Measurements from ENCODE around the gene NYNRIN. TPM values are rescaled to one million over a fixed set of nuclear protein-coding genes. Genes with fewer than 3 reads are reported as not detected.

NYNRIN gene
- total and polyA plus RNA-seq, 2 of the 8 experiments (the other 6 are each of a cell fraction or from before 2014, with no cell fraction given): 15.2 to 18.3 TPM

- Histone ChIP-seq H3K4ac (replicated peaks; ENCODE audit: insufficient read length, low read depth, low read length) (no peak overlapping the region), H4K20me1 (replicated peaks in 1 of 2; ENCODE audit: control insufficient read depth in 1 of 2, insufficient read depth in 2 of 2, low read length in 2 of 2) (peaks cover 0 to 3% of the 10 kb centered on the region in 2 experiments), H3K27me3 (replicated peaks in 1 of 4; ENCODE audit: control insufficient read depth in 3 of 4, extremely low read depth in 1 of 4, insufficient read depth in 3 of 4, low read length in 3 of 4) (no peaks in the 10 kb centered on the region), H2BK12ac (ENCODE audit: low read depth, low read length) (no peak overlapping the region), H3K79me2 (ENCODE audit: control insufficient read depth in 1 of 2, insufficient read depth in 2 of 2, low read length in 2 of 2) (no peaks in the 10 kb centered on the region), H2BK120ac (replicated peaks; ENCODE audit: low read depth, low read length) (no peak overlapping the region), H3K9ac (replicated peaks in 1 of 4; ENCODE audit: extremely low read depth in 1 of 4, low read depth in 3 of 4, low read length in 3 of 4) (no peak overlapping the region; a peak in 1 of 7 replicates), H2BK20ac (ENCODE audit: low read length) (no peak overlapping the region), H3K36me3 (ENCODE audit: control insufficient read depth in 2 of 4, insufficient read depth in 4 of 4, low read length in 3 of 4) (peaks cover 3 to 11% (median 6%) of the 10 kb centered on the region in 4 experiments; a peak in 5 of 8 replicates), H4K8ac (ENCODE audit: extremely low read depth, insufficient read depth, low read length) (no peak overlapping the region), H3K27ac (ENCODE audit: low read depth, low read length) (no peak overlapping the region), H3K4me2 (ENCODE audit: insufficient read depth in 1 of 2, low read depth in 2 of 2, low read length in 2 of 2) (no peak overlapping the region), H2BK5ac (ENCODE audit: low read depth, low read length) (no peak overlapping the region; the same call in 1 of the 2 replicates), H3K9me3 (ENCODE audit: insufficient read depth in 2 of 2, low read depth in 1 of 2, low read length in 1 of 2) (no peaks in the 10 kb centered on the region), H4K5ac (ENCODE audit: insufficient read length, low read depth, low read length) (no peak overlapping the region), H3K18ac (ENCODE audit: extremely low read depth, low read length) (no peak overlapping the region), H2AFZ (ENCODE audit: low read length) (no peak overlapping the region), H3K79me1 (ENCODE audit: low read depth, low read length) (no peaks in the 10 kb centered on the region; the same call in 1 of the 2 replicates), H3K14ac (ENCODE audit: insufficient read length) (no peak overlapping the region), H3K4me3 (ENCODE audit: extremely low read depth in 1 of 4, insufficient read depth in 2 of 4, low read depth in 3 of 4, low read length in 4 of 4) (no peak overlapping the region), H2AK5ac (ENCODE audit: low read depth, low read length) (no peak overlapping the region), H3K23ac (ENCODE audit: insufficient read length) (no peak overlapping the region), H3K23me2 (ENCODE audit: low read depth, low read length) (peaks cover 14% of the 10 kb centered on the region; the same call in 1 of the 2 replicates), H3K56ac (replicated peaks; ENCODE audit: insufficient read length, low read depth, low read length) (no peak overlapping the region), H3K4me1 (replicated peaks in 1 of 4; ENCODE audit: control insufficient read depth in 3 of 4, insufficient read depth in 4 of 4, low read length in 3 of 4) (peaks cover 3 to 27% (median 18%) of the 10 kb centered on the region in 4 experiments), H4K91ac (replicated peaks; ENCODE audit: insufficient read length, low read length) (no peak overlapping the region), H2BK15ac (ENCODE audit: low read length) (no peak overlapping the region)
- ChIA-PET CTCF (ENCODE audit: partially characterized antibody) (interaction anchor here (1.0 to 16.4 kb wide), 9 partner anchors 11 to 64 kb away, joined by 3 to 207 read pairs (median 18); partner anchors contain the start of genes ADCY4, CBLN3, KHNYN and RIPK3), POLR2A (ENCODE audit: partially characterized antibody) (interaction anchor here (1.6 kb wide), 1 partner anchor 57 kb away, joined by 6 read pairs; the partner anchor contains the start of genes CBLN3 and KHNYN)
- no peak for FAIRE-seq
- TF ChIP-seq KDM5A (IDR thresholded peaks at IDR 0.05; ENCODE audit: low read length): no peak
- no peak for TF ChIP-seq EGR1 (IDR thresholded peaks at IDR 0.05; ENCODE audit: borderline replicate concordance, low read depth, low read length)
- TF ChIP-seq SP2 (IDR thresholded peaks at IDR 0.05; ENCODE audit: low read length): no peak
- TF ChIP-seq CREB1 (IDR thresholded peaks at IDR 0.05): no peak
- no peak for TF ChIP-seq POLR2AphosphoS5 (IDR thresholded peaks at IDR 0.05; ENCODE audit: low read depth, low read length)
- TF ChIP-seq SRF (IDR thresholded peaks at IDR 0.05; ENCODE audit: low read depth, low read length): no peak
- no peak for TF ChIP-seq FOSL1 (IDR thresholded peaks at IDR 0.05; ENCODE audit: insufficient read depth, low read depth, low read length)
- no peak for TF ChIP-seq CTBP2 (IDR thresholded peaks at IDR 0.05; ENCODE audit: borderline replicate concordance, insufficient read depth, insufficient read length, low read length)
- TF ChIP-seq, protein P1, sequence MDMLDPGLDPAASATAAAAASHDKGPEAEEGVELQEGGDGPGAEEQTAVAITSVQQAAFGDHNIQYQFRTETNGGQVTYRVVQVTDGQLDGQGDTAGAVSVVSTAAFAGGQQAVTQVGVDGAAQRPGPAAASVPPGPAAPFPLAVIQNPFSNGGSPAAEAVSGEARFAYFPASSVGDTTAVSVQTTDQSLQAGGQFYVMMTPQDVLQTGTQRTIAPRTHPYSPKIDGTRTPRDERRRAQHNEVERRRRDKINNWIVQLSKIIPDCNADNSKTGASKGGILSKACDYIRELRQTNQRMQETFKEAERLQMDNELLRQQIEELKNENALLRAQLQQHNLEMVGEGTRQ (IDR thresholded peaks at IDR 0.05; ENCODE audit: low read length): no peak
- no peak for TF ChIP-seq KDM4A (IDR thresholded peaks at IDR 0.05; ENCODE audit: low read depth, low read length, severe bottlenecking)
- TF ChIP-seq, protein P2, sequence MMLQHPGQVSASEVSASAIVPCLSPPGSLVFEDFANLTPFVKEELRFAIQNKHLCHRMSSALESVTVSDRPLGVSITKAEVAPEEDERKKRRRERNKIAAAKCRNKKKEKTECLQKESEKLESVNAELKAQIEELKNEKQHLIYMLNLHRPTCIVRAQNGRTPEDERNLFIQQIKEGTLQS (IDR thresholded peaks at IDR 0.05; ENCODE audit: insufficient read depth, low read depth, low read length): no peak
- no peak for DNase-seq (ENCODE audit: low read depth in 1 of 2, low spot score in 2 of 2)
- 92% methylated on average over 11 of the region's 12 CpGs; no CpG with 5 or more reads in 1 of the 2 experiments for WGBS, 2 experiments (ENCODE audit: extremely low coverage in 1 of 2, insufficient coverage in 1 of 2, insufficient read length in 1 of 2, insufficient replicate concordance in 2 of 2, low coverage in 1 of 2, low lambda C conversion rate in 2 of 2, missing lambda C conversion rate in 1 of 2)
These were observed 25.9 kb upstream of the NYNRIN start for GRCh38 chr14:24372701-24373416.

Measured in H1 (cell line).